Renal cortex interstitium (tissue), 11 donors: ENCODE results near the gene COA6. TPM values are rescaled to one million over a fixed set of nuclear protein-coding genes. Genes with fewer than 3 reads are reported as not detected.
"Not testable (repeated sequence)": the region's sequence is repeated elsewhere in the genome, so short reads cannot be mapped to it uniquely, and the experiment has no call there.

Experiments
- DNase-seq, 11 donors: peaks; one replicate each; pipeline ENCODE4 v3.0.0-alpha.2; 2013; ENCODE audit warnings: low read depth in 9 of 11, low spot score in 4 of 11; ENCODE audit errors: extremely low read depth in 1 of 11
- polyA plus RNA-seq, 3 donors: library from polyadenylated mRNA; unstranded; fragments of 120-200 nt; gene quantifications; one replicate each; pipeline ENCODE4 v1.2.1, GENCODE V29; 2013; ENCODE audit not compliant: insufficient read length in 3 of 3

COA6 gene
- polyA plus RNA-seq, 3 donors, result 34.2 to 36.0 (median 34.6) TPM

- DNase-seq, result no peak
Measured at GRCh38 chr1:234355782-234356510, 17.3 kb upstream of the COA6 start.

DNA sequence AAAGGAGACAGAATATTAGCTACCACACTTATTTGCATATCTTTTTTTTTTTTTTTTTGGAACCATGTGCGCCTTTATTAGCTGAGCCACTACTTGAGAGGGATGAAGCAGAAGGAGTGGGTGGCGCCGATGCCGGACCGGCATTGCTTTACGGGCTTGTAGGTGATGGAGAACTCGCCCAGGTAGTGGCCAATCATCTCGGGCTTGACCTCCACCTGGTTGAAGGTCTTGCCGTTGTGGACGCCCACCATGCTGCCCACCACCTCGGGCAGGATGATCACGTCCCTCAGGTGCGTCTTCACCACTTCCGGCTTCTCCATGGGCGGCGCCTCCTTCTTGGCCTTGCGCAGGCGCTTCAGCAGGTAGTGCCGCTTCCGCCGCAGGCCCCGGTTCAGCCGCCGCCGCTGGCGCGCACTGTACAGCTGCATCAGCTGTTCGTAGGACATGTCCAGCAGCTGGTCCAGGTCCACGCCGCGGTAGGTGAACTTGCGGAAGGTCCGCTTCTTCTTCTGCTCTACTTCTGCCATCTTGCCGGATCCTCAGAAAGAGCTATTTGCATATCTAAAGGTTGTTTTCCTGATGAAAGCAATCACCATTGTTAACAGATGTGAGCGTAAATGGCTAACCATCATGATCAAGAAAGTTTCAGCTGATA, 16.5 kb upstream of the COA6 start:
- peak in 1 of 11 donors; percentile 13 for DNase-seq

DNA sequence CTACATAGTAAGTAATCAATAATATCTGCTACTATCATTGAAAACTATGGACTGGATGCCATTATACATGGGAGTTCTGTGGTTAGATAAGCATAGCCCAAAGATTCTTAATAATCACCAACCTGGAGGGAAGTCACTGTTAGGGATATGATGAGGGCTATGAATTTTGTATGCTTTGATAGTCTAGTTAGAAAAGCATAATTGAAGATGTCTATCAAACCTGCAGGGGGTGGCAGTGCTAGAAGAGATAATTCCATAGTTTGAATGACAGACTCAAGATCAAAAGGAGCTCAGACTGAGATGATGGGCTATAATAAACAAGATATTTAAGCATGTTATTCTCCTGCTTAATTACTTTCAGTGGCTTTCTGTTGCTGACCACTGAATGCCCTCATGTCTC, 15.4 kb upstream of the COA6 start:
- DNase-seq, result no peak

GRCh38 chr1:234361102-234361603, 12.1 kb upstream of the COA6 start:
- no peak for DNase-seq

DNA sequence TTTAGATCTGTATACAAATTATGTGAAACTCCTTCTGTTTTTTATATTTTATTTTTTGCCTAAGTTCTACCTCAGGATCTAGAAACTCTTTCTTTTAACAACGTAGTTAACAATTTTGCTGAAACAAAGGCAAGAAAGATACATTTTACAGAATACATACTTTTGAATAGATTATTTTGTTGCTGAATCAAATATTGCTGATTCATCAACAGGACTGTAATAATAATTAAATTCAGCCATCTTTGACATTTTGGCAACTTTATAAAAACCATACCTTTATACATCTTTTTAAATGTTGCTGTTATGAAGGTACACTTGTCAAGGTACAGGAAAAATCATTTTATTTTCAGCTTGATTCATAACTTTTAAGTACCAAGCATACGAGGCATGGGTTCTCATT, 10.7 kb upstream of the COA6 start:
- no peak for DNase-seq

GRCh38 chr1:234368320-234369032, 4.8 kb upstream of the COA6 start:
- no peak for DNase-seq

GRCh38 chr1:234369033-234369430, 4.2 kb upstream of the COA6 start:
- DNase-seq, result no peak

DNA sequence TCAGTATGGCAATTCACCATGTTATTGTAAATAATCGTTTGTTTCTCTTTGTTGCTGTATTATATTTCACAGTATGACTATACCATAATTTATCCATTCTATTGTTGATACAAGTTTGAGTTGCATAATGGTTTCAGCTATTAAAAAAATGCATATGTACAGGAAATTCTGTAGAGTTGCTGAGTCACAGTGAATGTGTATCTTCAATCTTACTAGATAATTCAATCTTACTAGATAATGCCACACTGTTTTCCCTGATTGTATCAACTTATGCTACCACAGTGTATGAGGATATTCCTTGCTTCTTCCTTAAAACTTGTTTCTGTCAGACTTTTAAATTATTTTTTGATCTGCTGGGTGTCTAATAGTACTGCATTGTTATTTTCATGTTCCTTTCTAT, 3.5 kb upstream of the COA6 start:
- DNase-seq, result no peak

GRCh38 chr1:234371414-234371813, 1.8 kb upstream of the COA6 start:
- DNase-seq, result no peak

DNA sequence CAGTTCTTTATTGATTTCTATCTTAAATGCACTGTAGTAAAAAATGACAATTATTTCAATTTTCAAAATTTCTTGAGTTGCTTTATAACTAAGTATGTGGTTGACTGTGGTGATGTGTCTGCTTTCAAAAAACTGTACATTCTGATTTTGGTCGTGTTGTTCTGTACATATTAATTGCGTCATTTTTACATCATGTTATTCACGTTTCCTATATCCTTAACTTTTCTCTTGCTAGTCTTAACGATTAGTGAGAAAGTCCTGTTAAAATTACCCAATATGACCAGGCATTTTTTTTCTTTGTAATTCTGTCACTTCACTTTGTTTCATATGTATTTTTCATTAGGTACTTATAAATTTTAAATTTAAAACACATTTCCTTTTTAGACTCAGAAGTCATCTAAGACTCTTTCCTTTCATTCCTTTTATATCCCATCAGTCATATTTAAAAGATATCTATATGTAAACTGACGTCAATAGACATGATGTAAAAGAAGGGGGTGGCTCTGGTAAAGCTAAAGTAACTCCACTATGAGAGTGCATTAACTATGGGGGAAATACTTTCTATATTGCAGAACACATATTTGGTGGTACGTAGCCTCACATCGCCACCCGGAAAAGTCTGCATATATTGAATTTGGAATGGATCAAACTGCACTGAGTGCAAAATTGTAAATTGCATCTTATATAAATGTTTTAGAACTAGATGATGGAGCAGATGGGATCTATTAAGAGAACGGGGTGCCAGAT, 1.1 kb upstream of the COA6 start:
- no peak for DNase-seq

DNA sequence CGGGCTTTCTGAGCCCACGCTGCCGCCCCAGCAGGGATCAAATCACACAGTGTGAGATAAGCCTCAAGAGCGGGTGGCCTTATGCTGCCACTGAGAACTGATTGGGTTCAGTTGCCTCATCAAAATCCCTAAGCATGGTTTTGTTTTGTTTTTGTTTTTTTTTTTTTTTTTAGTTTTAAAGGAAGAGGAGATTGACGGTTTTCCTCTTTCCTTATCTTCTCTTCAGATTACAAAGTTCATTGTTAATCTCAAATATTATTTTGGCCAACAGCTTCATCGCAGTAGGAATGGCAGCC, 651 bp downstream of the COA6 start:
- DNase-seq, result peak in 1 of 11 donors; percentile 28

GRCh38 chr1:234375672-234376071, 2.4 kb downstream of the COA6 start:
- DNase-seq, result no peak

- DNase-seq, result not testable (repeated sequence)
Measured at GRCh38 chr1:234379591-234380109, 6.4 kb downstream of the COA6 start.

- no peak for DNase-seq
Measured at GRCh38 chr1:234381699-234382555, 8.7 kb downstream of the COA6 start.

DNA sequence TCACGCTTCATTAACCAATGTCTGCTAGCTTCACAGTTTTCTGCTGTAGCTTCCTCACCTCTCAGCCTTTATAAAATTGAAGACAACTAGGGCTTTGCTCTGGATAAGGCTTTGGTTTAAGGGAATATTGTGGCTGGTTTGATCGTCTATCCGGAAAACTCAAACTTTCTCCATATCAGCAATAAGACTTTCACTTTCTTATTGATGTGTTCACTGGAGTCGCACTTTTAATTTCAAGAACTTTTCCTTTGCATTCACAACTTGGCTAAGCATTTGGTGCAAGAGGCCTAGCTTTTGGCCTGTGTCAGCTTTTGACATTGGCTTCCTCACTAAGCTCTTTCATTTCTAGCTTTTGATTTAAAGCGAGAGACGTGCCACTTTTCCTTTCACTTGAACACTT, 12.9 kb downstream of the COA6 start:
- no peak for DNase-seq

- no peak for DNase-seq
Measured at GRCh38 chr1:234388094-234388493, 14.8 kb downstream of the COA6 start.

DNA sequence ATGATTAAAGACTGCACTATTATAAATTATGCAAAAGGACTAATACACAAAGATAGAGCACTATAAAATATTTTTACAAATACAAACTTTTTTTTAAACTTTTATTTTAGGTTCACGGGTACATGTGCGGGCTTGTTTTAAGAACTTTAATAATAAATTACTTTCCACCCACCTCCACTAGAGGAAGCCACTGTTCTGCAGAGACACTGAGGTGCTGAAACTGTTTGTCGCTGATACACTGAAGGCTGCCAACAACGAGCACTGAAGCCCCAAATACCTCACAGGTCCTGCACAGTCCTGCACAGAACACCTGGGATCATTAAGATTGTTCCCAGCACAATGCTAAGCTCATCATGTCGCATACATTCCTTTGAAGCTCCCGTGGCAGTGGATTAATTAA, 19.9 kb downstream of the COA6 start:
- DNase-seq, result no peak

DNA sequence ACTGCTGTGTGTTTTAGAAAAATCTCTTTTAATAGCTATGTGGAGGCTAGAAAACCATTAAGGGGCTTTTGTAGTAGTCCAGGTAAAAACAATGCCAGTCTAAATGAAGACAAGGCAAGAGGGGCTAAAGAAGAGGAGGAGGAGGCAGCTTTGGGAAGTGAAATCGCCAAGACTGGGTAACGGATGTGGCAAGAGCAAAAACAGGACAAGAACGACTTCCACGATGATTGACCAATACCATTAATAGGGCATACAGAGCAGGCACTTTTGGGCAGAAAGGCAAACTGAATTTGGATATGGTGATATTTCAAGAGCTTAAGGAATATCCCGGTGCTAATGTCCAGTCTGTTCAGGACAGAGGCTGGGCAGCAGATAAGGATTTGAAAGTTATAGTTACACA, 22.0 kb downstream of the COA6 start:
- no peak for DNase-seq

DNA sequence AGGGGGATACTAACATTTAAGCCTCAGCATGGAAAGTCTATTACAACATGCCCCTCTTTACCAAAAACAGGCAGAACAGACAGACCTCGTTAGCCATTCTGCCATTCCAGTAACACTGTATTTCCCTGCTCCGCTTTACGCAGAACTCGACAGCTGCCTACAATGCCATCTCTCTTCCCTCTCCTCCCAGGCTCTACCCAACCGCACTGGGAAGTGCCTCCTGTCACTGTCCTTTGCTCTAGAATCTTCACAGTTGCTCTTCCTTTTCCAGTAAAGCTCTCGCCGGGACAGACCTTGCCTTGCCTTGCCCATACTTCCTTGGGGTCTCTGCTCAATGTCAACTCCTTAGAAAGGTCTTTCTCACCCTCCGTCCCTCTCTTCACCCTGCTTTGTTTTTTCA, 22.8 kb downstream of the COA6 start:
- DNase-seq, result no peak
